SK-N-SH treated with all-trans-retinoic acid at 6 μM for 48 hours (cell line): ENCODE results near the gene SYNE2.

Experiments
- ATAC-seq: fragments of 200-7000 bp; cut with Tn5 transposase; 3 replicates; pipeline ENCODE4 v1.9.1; 2020; ENCODE audit warnings: mild to moderate bottlenecking, moderate library complexity
- ARNTL ChIP-seq: fragments of 450-650 bp; formaldehyde crosslinking; IDR thresholded peaks from 2 replicates; pipeline ENCODE4 v1.5.0; 2020; ENCODE audit warnings: low read depth, mild to moderate bottlenecking, moderate library complexity, borderline replicate concordance
- CSDC2 ChIP-seq: fragments of 250-450 bp; sonication (Bioruptor Pico); IDR thresholded peaks from 2 replicates; pipeline ENCODE4 v1.5.0; 2020; ENCODE audit warnings: mild to moderate bottlenecking, moderate library complexity
- CSRNP3 ChIP-seq: fragments of 250-450 bp; sonication (Bioruptor Pico); IDR thresholded peaks from 2 replicates; pipeline ENCODE4 v1.5.1; 2021; ENCODE audit warnings: mild to moderate bottlenecking, moderate library complexity
- ESRRG ChIP-seq: fragments of 250-450 bp; sonication (Bioruptor Pico); IDR thresholded peaks from 2 replicates; pipeline ENCODE4 v1.6.1; 2021; ENCODE audit warnings: mild to moderate bottlenecking
- GLIS3 ChIP-seq: fragments of 250-450 bp; sonication (Bioruptor Pico); IDR thresholded peaks from 2 replicates; pipeline ENCODE4 v1.5.0; 2020; ENCODE audit warnings: mild to moderate bottlenecking, moderate library complexity
- ISL1 ChIP-seq: fragments of 250-450 bp; sonication (Bioruptor Pico); IDR thresholded peaks from 2 replicates; pipeline ENCODE4 v2.1.2; 2022; ENCODE audit warnings: mild to moderate bottlenecking, moderate library complexity
- OSR1 ChIP-seq: fragments of 250-450 bp; sonication (Bioruptor Pico); IDR thresholded peaks from 2 replicates; pipeline ENCODE4 v1.8.0; 2022; ENCODE audit warnings: moderate library complexity, mild to moderate bottlenecking, inconsistent platforms
- PATZ1 ChIP-seq: fragments of 250-450 bp; sonication (Bioruptor Pico); IDR thresholded peaks from 2 replicates; pipeline ENCODE4 v1.8.0; 2020; ENCODE audit warnings: mild to moderate bottlenecking, moderate library complexity, borderline replicate concordance
- PPARA ChIP-seq: fragments of 250-450 bp; sonication (Bioruptor Pico); IDR thresholded peaks from 2 replicates; pipeline ENCODE4 v1.5.0; 2020; ENCODE audit warnings: mild to moderate bottlenecking, borderline replicate concordance
- RARB ChIP-seq: fragments of 250-450 bp; sonication (Bioruptor Pico); IDR thresholded peaks from 2 replicates; pipeline ENCODE4 v1.8.0; 2021; ENCODE audit warnings: mild to moderate bottlenecking, moderate library complexity
- SNAI2 ChIP-seq: fragments of 250-450 bp; sonication (Bioruptor Pico); IDR thresholded peaks from 2 replicates; pipeline ENCODE4 v1.5.0; 2020; ENCODE audit warnings: mild to moderate bottlenecking, moderate library complexity
- TCF4 ChIP-seq: fragments of 250-450 bp; sonication (Bioruptor Pico); IDR thresholded peaks from 2 replicates; pipeline ENCODE4 v1.8.0; 2021; ENCODE audit warnings: mild to moderate bottlenecking, moderate library complexity, borderline replicate concordance
- TOX ChIP-seq: fragments of 250-450 bp; sonication (Bioruptor Pico); IDR thresholded peaks from 2 replicates; pipeline ENCODE4 v1.8.0; 2021; ENCODE audit warnings: mild to moderate bottlenecking, moderate library complexity, borderline replicate concordance
- ZC3H10 ChIP-seq: fragments of 250-450 bp; sonication (Bioruptor Pico); IDR thresholded peaks from 2 replicates; pipeline ENCODE4 v1.5.1; 2021; ENCODE audit warnings: mild to moderate bottlenecking, moderate library complexity
- ZFP3 ChIP-seq: fragments of 250-450 bp; sonication (Bioruptor Pico); IDR thresholded peaks from 2 replicates; pipeline ENCODE4 v1.5.0; 2020; ENCODE audit warnings: mild to moderate bottlenecking, moderate library complexity
- ZFP30 ChIP-seq: fragments of 450-650 bp; formaldehyde crosslinking; IDR thresholded peaks from 2 replicates; pipeline ENCODE4 v1.5.0; 2022; ENCODE audit warnings: mild to moderate bottlenecking, moderate library complexity
- ZNF565 ChIP-seq: fragments of 450-650 bp; formaldehyde crosslinking; conservative IDR thresholded peaks from 2 replicates; pipeline ENCODE4 v1.5.0; 2020; ENCODE audit warnings: low read depth, mild to moderate bottlenecking, moderate library complexity
- ZNF70 ChIP-seq: fragments of 450-650 bp; formaldehyde crosslinking; IDR thresholded peaks from 2 replicates; pipeline ENCODE4 v1.5.0; 2020; ENCODE audit warnings: mild to moderate bottlenecking, moderate library complexity
- ZNF8 ChIP-seq: fragments of 450-650 bp; formaldehyde crosslinking; IDR thresholded peaks from 2 replicates; pipeline ENCODE4 v1.5.0; 2020; ENCODE audit warnings: mild to moderate bottlenecking, moderate library complexity
- TF ChIP-seq, protein P1 (sequence below): fragments of 250-450 bp; sonication (Bioruptor Pico); IDR thresholded peaks from 2 replicates; pipeline ENCODE4 v1.5.0; 2020; ENCODE audit warnings: mild to moderate bottlenecking, moderate library complexity
- TF ChIP-seq, protein P2 (sequence below): fragments of 250-450 bp; sonication (Bioruptor Pico); IDR thresholded peaks from 2 replicates; pipeline ENCODE4 v1.8.0; 2021; ENCODE audit warnings: low read depth, mild to moderate bottlenecking, moderate library complexity, borderline replicate concordance

SYNE2 gene

DNA sequence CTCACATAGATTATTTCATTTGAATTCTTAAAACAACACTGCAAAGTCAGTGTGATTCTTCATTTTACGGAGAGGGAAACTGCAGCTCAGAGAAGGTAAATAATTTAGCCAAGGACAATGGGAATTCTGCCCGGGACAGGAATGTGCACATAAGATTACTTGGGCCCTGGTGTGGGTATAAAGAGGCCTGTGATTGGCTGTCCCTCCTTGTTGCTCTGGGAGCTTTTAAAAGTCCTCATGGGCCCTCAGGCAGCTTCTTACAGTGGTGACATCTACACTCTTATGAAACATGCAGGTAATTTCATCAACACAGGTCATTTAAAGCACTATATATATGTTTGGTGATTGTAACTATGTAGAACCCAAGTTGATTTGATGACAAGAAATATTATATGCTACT is 341.0 kb downstream of the SYNE2 start:
- ATAC-seq: no peak
- no peak for TF ChIP-seq PATZ1 (CRISPR knock-in tag)
- no peak for TF ChIP-seq SNAI2 (CRISPR knock-in tag)
- TF ChIP-seq GLIS3 (CRISPR knock-in tag): no peak
- TF ChIP-seq ZC3H10 (CRISPR knock-in tag): no peak
- TF ChIP-seq, protein P1, sequence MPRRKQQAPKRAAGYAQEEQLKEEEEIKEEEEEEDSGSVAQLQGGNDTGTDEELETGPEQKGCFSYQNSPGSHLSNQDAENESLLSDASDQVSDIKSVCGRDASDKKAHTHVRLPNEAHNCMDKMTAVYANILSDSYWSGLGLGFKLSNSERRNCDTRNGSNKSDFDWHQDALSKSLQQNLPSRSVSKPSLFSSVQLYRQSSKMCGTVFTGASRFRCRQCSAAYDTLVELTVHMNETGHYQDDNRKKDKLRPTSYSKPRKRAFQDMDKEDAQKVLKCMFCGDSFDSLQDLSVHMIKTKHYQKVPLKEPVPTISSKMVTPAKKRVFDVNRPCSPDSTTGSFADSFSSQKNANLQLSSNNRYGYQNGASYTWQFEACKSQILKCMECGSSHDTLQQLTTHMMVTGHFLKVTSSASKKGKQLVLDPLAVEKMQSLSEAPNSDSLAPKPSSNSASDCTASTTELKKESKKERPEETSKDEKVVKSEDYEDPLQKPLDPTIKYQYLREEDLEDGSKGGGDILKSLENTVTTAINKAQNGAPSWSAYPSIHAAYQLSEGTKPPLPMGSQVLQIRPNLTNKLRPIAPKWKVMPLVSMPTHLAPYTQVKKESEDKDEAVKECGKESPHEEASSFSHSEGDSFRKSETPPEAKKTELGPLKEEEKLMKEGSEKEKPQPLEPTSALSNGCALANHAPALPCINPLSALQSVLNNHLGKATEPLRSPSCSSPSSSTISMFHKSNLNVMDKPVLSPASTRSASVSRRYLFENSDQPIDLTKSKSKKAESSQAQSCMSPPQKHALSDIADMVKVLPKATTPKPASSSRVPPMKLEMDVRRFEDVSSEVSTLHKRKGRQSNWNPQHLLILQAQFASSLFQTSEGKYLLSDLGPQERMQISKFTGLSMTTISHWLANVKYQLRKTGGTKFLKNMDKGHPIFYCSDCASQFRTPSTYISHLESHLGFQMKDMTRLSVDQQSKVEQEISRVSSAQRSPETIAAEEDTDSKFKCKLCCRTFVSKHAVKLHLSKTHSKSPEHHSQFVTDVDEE (CRISPR knock-in tag): no peak
- no peak for TF ChIP-seq ZNF70 (CRISPR knock-in tag)
- TF ChIP-seq ZNF8 (CRISPR knock-in tag): no peak
- TF ChIP-seq TOX (CRISPR knock-in tag): no peak
- TF ChIP-seq ARNTL: no peak
- no peak for TF ChIP-seq ESRRG (CRISPR knock-in tag)
- no peak for TF ChIP-seq ZFP30 (CRISPR knock-in tag)
- TF ChIP-seq ZFP3 (CRISPR knock-in tag): no peak
- no peak for TF ChIP-seq ZNF565 (CRISPR knock-in tag)
- TF ChIP-seq RARB (CRISPR knock-in tag): no peak
- no peak for TF ChIP-seq CSDC2 (CRISPR knock-in tag)
- TF ChIP-seq, protein P2, sequence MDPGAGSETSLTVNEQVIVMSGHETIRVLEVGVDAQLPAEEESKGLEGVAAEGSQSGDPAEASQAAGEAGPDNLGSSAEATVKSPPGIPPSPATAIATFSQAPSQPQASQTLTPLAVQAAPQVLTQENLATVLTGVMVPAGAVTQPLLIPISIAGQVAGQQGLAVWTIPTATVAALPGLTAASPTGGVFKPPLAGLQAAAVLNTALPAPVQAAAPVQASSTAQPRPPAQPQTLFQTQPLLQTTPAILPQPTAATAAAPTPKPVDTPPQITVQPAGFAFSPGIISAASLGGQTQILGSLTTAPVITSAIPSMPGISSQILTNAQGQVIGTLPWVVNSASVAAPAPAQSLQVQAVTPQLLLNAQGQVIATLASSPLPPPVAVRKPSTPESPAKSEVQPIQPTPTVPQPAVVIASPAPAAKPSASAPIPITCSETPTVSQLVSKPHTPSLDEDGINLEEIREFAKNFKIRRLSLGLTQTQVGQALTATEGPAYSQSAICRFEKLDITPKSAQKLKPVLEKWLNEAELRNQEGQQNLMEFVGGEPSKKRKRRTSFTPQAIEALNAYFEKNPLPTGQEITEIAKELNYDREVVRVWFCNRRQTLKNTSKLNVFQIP: no peak

GRCh38 chr14:64194404-64194803 is 341.6 kb downstream of the SYNE2 start:
- no peak for ATAC-seq
- TF ChIP-seq, protein P2: no peak
- TF ChIP-seq RARB (CRISPR knock-in tag) (no peak), OSR1 (CRISPR knock-in tag) (no peak), ARNTL (no peak), TCF4 (CRISPR knock-in tag) (no peak), CSDC2 (CRISPR knock-in tag) (no peak), ZFP3 (CRISPR knock-in tag) (no peak), ZFP30 (CRISPR knock-in tag) (no peak), ESRRG (CRISPR knock-in tag) (no peak)
- TF ChIP-seq, protein P1 (CRISPR knock-in tag): no peak
- TF ChIP-seq, all 23 proteins: peak for 0

- no peak for ATAC-seq
Measured at GRCh38 chr14:64195199-64195598, 342.4 kb downstream of the SYNE2 start.

More at GRCh38 chr14:64195199-64195598, 342.4 kb downstream of the SYNE2 start:
- no peak for TF ChIP-seq OSR1 (CRISPR knock-in tag)
- TF ChIP-seq ZFP30 (CRISPR knock-in tag): no peak
- no peak for TF ChIP-seq CSDC2 (CRISPR knock-in tag)
- TF ChIP-seq ZNF8 (CRISPR knock-in tag): no peak
- no peak for TF ChIP-seq CSRNP3 (CRISPR knock-in tag)
- no peak for TF ChIP-seq TCF4 (CRISPR knock-in tag)
- no peak for TF ChIP-seq PPARA (CRISPR knock-in tag)
- no peak for TF ChIP-seq ZNF70 (CRISPR knock-in tag)
- no peak for TF ChIP-seq ISL1 (CRISPR knock-in tag)
- TF ChIP-seq ARNTL: no peak
- TF ChIP-seq ZFP3 (CRISPR knock-in tag): no peak
- no peak for TF ChIP-seq PATZ1 (CRISPR knock-in tag)
- TF ChIP-seq, all 23 proteins: peak for 0
